Endothelial cell of umbilical vein (primary cell): ENCODE data around the gene C9orf78.

Experiments used
- JUN ChIP-seq: IDR thresholded peaks from 2 replicates; pipeline ENCODE4 v1.6.1; 2011; ENCODE audit warnings: borderline replicate concordance, low read depth; ENCODE audit not compliant: insufficient read length, insufficient read depth
- MYC ChIP-seq: IDR thresholded peaks from one replicate; pipeline ENCODE4 v1.6.1; 2011; ENCODE audit warnings: mild to moderate bottlenecking, low read depth, low read length
- POLR2A ChIP-seq: IDR thresholded peaks from 2 replicates; pipeline ENCODE4 v1.6.1; 2012; ENCODE audit warnings: low read depth, mild to moderate bottlenecking, control low read depth, low read length
- POLR2AphosphoS5 ChIP-seq: IDR thresholded peaks from 2 replicates; pipeline ENCODE4 v1.6.1; 2012; ENCODE audit warnings: low read depth, mild to moderate bottlenecking, control low read depth, low read length, moderate library complexity; ENCODE audit not compliant: insufficient read depth
- TF ChIP-seq, protein P1 (sequence below), 2 donors: IDR thresholded peaks; 1 replicate in 1 of 2; 2 replicates in 1 of 2; pipeline ENCODE4 v1.5.1; 2011; ENCODE audit warnings: low read length in 2 of 2, mild to moderate bottlenecking in 2 of 2, moderate library complexity in 2 of 2, control low read depth in 1 of 2, inconsistent platforms in 1 of 2, low read depth in 1 of 2; ENCODE audit not compliant: insufficient read depth in 1 of 2; ENCODE audit errors: extremely low read depth in 1 of 2

DNA sequence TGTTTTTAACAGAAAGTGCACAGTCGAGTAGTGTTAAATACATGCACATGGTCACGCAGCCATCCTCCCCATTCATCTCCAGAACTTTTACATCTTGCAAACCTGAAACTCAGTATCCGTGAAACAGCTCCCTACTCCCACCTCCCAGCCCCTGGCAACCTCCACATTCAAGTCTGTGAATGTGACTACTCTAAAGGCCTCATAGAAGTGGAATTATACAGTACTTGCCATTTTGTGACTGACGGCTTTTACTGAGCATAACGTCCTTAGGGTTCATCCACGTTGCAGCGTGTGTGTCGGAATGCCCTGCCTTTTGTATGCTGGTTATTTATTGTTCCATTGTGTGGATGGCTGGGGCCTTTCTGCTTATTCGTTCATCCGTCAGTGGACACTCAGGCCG, 36.0 kb upstream of the C9orf78 start:
- TF ChIP-seq, protein P1, sequence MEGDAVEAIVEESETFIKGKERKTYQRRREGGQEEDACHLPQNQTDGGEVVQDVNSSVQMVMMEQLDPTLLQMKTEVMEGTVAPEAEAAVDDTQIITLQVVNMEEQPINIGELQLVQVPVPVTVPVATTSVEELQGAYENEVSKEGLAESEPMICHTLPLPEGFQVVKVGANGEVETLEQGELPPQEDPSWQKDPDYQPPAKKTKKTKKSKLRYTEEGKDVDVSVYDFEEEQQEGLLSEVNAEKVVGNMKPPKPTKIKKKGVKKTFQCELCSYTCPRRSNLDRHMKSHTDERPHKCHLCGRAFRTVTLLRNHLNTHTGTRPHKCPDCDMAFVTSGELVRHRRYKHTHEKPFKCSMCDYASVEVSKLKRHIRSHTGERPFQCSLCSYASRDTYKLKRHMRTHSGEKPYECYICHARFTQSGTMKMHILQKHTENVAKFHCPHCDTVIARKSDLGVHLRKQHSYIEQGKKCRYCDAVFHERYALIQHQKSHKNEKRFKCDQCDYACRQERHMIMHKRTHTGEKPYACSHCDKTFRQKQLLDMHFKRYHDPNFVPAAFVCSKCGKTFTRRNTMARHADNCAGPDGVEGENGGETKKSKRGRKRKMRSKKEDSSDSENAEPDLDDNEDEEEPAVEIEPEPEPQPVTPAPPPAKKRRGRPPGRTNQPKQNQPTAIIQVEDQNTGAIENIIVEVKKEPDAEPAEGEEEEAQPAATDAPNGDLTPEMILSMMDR (IDR thresholded peaks at IDR 0.05; ENCODE audit: extremely low read depth in 1 of 2, insufficient read depth in 1 of 2, low read depth in 1 of 2, low read length in 2 of 2), result no peak
- no peak for TF ChIP-seq POLR2AphosphoS5
- no peak for TF ChIP-seq JUN
- no peak for TF ChIP-seq POLR2A
- TF ChIP-seq MYC, result no peak
